SK-N-SH treated with all-trans-retinoic acid at 6 μM for 48 hours (cell line): Measurements from ENCODE around the gene KBTBD13.
A peak's percentile ranks its signal among the peaks of the same experiment; 100 is the strongest.

ENCODE experiments used
- ATAC-seq: fragments of 200-7000 bp; cut with Tn5 transposase; 3 replicates; pipeline ENCODE4 v1.9.1; 2020; ENCODE audit warnings: mild to moderate bottlenecking, moderate library complexity
- ARNTL ChIP-seq: fragments of 450-650 bp; formaldehyde crosslinking; IDR thresholded peaks from 2 replicates; pipeline ENCODE4 v1.5.0; 2020; ENCODE audit warnings: low read depth, mild to moderate bottlenecking, moderate library complexity, borderline replicate concordance
- BACH2 ChIP-seq: fragments of 250-450 bp; sonication (Bioruptor Pico); IDR thresholded peaks from 2 replicates; pipeline ENCODE4 v1.9.0; 2021; ENCODE audit warnings: mild to moderate bottlenecking, borderline replicate concordance
- CSDC2 ChIP-seq: fragments of 250-450 bp; sonication (Bioruptor Pico); IDR thresholded peaks from 2 replicates; pipeline ENCODE4 v1.5.0; 2020; ENCODE audit warnings: mild to moderate bottlenecking, moderate library complexity
- ESRRG ChIP-seq: fragments of 250-450 bp; sonication (Bioruptor Pico); IDR thresholded peaks from 2 replicates; pipeline ENCODE4 v1.6.1; 2021; ENCODE audit warnings: mild to moderate bottlenecking
- GLIS3 ChIP-seq: fragments of 250-450 bp; sonication (Bioruptor Pico); IDR thresholded peaks from 2 replicates; pipeline ENCODE4 v1.5.0; 2020; ENCODE audit warnings: mild to moderate bottlenecking, moderate library complexity
- ISL1 ChIP-seq: fragments of 250-450 bp; sonication (Bioruptor Pico); IDR thresholded peaks from 2 replicates; pipeline ENCODE4 v2.1.2; 2022; ENCODE audit warnings: mild to moderate bottlenecking, moderate library complexity
- PPARA ChIP-seq: fragments of 250-450 bp; sonication (Bioruptor Pico); IDR thresholded peaks from 2 replicates; pipeline ENCODE4 v1.5.0; 2020; ENCODE audit warnings: mild to moderate bottlenecking, borderline replicate concordance
- RARB ChIP-seq: fragments of 250-450 bp; sonication (Bioruptor Pico); IDR thresholded peaks from 2 replicates; pipeline ENCODE4 v1.8.0; 2021; ENCODE audit warnings: mild to moderate bottlenecking, moderate library complexity
- SNAI2 ChIP-seq: fragments of 250-450 bp; sonication (Bioruptor Pico); IDR thresholded peaks from 2 replicates; pipeline ENCODE4 v1.5.0; 2020; ENCODE audit warnings: mild to moderate bottlenecking, moderate library complexity
- TCF4 ChIP-seq: fragments of 250-450 bp; sonication (Bioruptor Pico); IDR thresholded peaks from 2 replicates; pipeline ENCODE4 v1.8.0; 2021; ENCODE audit warnings: mild to moderate bottlenecking, moderate library complexity, borderline replicate concordance
- TOX ChIP-seq: fragments of 250-450 bp; sonication (Bioruptor Pico); IDR thresholded peaks from 2 replicates; pipeline ENCODE4 v1.8.0; 2021; ENCODE audit warnings: mild to moderate bottlenecking, moderate library complexity, borderline replicate concordance
- ZC3H10 ChIP-seq: fragments of 250-450 bp; sonication (Bioruptor Pico); IDR thresholded peaks from 2 replicates; pipeline ENCODE4 v1.5.1; 2021; ENCODE audit warnings: mild to moderate bottlenecking, moderate library complexity
- ZFP30 ChIP-seq: fragments of 450-650 bp; formaldehyde crosslinking; IDR thresholded peaks from 2 replicates; pipeline ENCODE4 v1.5.0; 2022; ENCODE audit warnings: mild to moderate bottlenecking, moderate library complexity
- ZNF565 ChIP-seq: fragments of 450-650 bp; formaldehyde crosslinking; conservative IDR thresholded peaks from 2 replicates; pipeline ENCODE4 v1.5.0; 2020; ENCODE audit warnings: low read depth, mild to moderate bottlenecking, moderate library complexity
- ZNF70 ChIP-seq: fragments of 450-650 bp; formaldehyde crosslinking; IDR thresholded peaks from 2 replicates; pipeline ENCODE4 v1.5.0; 2020; ENCODE audit warnings: mild to moderate bottlenecking, moderate library complexity
- ZNF8 ChIP-seq: fragments of 450-650 bp; formaldehyde crosslinking; IDR thresholded peaks from 2 replicates; pipeline ENCODE4 v1.5.0; 2020; ENCODE audit warnings: mild to moderate bottlenecking, moderate library complexity
- TF ChIP-seq, protein P1 (sequence below): fragments of 250-450 bp; sonication (Bioruptor Pico); IDR thresholded peaks from 2 replicates; pipeline ENCODE4 v1.5.1; 2020; ENCODE audit warnings: low read depth, mild to moderate bottlenecking, moderate library complexity
- TF ChIP-seq, protein P2 (sequence below): fragments of 250-450 bp; sonication (Bioruptor Pico); IDR thresholded peaks from 2 replicates; pipeline ENCODE4 v1.5.1; 2021; ENCODE audit warnings: mild to moderate bottlenecking, moderate library complexity
- TF ChIP-seq, protein P3 (sequence below): fragments of 250-450 bp; sonication (Bioruptor Pico); IDR thresholded peaks from 2 replicates; pipeline ENCODE4 v1.8.0; 2021; ENCODE audit warnings: low read depth, mild to moderate bottlenecking, moderate library complexity, borderline replicate concordance
- TF ChIP-seq, protein P4 (sequence below): fragments of 250-450 bp; sonication (Bioruptor Pico); IDR thresholded peaks from 2 replicates; pipeline ENCODE4 v1.5.0; 2020; ENCODE audit warnings: mild to moderate bottlenecking, moderate library complexity

Gene KBTBD13

DNA sequence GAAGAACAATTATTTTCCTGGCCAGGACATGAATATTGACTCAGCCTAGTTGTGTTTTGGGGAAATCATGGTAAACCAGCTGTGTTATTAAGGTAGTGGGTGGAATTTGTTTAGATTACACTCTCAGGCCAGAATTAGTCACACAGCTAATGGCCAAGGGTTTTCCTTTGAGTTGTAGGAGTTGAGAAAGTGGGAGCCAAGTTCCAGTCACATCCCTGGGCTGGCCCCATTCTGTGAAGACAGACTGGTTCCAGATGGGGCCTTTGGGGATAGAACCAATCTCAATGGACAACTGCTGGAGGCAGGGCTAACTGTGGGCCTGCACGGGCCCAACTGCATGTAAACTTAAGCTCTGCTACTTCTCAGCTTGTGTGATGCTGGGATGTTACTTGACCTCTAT is 7.4 kb upstream of the KBTBD13 start:
- TF ChIP-seq RARB (CRISPR knock-in tag), result no peak
- TF ChIP-seq CSDC2 (CRISPR knock-in tag), result no peak
- TF ChIP-seq ZC3H10 (CRISPR knock-in tag), result no peak
- TF ChIP-seq ESRRG (CRISPR knock-in tag), result no peak
- TF ChIP-seq, protein P1, sequence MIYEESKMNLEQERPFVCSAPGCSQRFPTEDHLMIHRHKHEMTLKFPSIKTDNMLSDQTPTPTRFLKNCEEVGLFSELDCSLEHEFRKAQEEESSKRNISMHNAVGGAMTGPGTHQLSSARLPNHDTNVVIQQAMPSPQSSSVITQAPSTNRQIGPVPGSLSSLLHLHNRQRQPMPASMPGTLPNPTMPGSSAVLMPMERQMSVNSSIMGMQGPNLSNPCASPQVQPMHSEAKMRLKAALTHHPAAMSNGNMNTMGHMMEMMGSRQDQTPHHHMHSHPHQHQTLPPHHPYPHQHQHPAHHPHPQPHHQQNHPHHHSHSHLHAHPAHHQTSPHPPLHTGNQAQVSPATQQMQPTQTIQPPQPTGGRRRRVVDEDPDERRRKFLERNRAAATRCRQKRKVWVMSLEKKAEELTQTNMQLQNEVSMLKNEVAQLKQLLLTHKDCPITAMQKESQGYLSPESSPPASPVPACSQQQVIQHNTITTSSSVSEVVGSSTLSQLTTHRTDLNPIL (CRISPR knock-in tag), result no peak
- TF ChIP-seq GLIS3, result no peak
- TF ChIP-seq ZFP30 (CRISPR knock-in tag), result no peak
- TF ChIP-seq ISL1, result no peak
- TF ChIP-seq ZNF565 (CRISPR knock-in tag), result no peak
- ATAC-seq, result no peak

DNA sequence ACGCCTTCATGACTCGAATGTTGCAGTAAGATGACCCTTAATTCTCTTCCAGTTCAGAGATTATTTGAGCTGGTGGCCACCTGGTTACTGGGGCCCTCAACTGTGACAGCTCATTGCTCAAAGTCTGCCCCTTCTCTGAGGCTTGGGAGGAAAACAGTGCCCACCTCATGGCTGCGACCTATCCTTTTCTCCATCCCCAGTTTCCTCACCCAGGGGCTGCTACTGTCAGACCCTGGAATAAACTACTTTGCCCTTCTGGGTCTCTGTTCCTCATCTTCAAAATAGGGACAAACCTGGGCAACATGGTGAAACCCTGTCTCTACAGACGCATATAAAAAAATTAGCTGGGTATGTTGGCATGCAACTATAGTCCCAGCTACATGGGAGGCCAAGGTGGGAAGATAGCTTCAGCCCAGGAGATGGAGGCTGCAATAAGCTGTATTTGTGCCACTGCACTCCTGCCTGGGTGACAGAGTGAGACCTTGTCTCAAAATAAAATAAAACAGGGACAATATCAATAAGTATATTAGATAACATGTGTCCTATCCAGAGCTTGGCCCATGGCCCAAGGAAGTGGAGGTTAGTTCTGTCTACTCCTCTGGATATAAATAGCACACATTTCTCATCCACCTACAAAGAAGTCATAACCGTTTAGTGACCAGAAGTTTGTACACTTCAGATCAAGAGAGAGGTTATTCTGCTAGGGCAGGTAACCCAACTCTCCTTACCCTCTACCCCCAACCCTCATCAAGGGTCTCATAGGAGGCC is 6.6 kb upstream of the KBTBD13 start:
- ATAC-seq, result no peak
- TF ChIP-seq ZFP30 (CRISPR knock-in tag) (no peak), SNAI2 (no peak), TOX (no peak), ISL1 (no peak), ZNF8 (no peak), PPARA (CRISPR knock-in tag) (no peak)
- TF ChIP-seq, all 23 proteins: peak for 0

DNA sequence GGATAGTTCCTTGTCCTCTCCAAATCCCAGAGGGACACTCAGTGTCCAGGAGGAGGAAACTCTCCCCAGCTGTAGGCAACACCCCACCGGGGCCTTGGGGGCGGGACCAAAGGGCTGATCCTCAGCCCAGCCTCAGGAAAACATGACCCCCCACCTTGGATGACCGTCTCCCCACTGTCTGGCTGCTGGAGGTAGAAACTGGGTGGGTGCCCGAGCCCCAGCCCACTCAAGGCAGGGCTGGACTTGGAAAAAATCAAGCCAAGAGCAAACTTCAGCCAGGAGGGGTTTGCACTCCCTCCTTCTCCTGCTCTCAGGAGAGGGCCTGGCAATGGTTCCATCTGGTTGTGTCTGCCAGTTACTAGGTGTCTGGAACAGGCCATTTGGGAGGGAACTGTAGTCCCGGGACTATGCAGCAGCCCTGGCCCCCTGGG is 5.2 kb upstream of the KBTBD13 start:
- TF ChIP-seq CSDC2 (CRISPR knock-in tag) (no peak), RARB (CRISPR knock-in tag) (no peak), ZNF565 (CRISPR knock-in tag) (no peak), GLIS3 (no peak), PPARA (CRISPR knock-in tag) (no peak), TCF4 (CRISPR knock-in tag) (no peak), ZFP30 (CRISPR knock-in tag) (no peak), TOX (no peak), ARNTL (no peak), SNAI2 (no peak), ZNF70 (CRISPR knock-in tag) (no peak)
- TF ChIP-seq, protein P2, sequence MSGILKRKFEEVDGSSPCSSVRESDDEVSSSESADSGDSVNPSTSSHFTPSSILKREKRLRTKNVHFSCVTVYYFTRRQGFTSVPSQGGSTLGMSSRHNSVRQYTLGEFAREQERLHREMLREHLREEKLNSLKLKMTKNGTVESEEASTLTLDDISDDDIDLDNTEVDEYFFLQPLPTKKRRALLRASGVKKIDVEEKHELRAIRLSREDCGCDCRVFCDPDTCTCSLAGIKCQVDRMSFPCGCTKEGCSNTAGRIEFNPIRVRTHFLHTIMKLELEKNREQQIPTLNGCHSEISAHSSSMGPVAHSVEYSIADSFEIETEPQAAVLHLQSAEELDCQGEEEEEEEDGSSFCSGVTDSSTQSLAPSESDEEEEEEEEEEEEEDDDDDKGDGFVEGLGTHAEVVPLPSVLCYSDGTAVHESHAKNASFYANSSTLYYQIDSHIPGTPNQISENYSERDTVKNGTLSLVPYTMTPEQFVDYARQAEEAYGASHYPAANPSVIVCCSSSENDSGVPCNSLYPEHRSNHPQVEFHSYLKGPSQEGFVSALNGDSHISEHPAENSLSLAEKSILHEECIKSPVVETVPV (CRISPR knock-in tag), result no peak
- TF ChIP-seq, protein P1 (CRISPR knock-in tag), result no peak
- TF ChIP-seq, protein P3, sequence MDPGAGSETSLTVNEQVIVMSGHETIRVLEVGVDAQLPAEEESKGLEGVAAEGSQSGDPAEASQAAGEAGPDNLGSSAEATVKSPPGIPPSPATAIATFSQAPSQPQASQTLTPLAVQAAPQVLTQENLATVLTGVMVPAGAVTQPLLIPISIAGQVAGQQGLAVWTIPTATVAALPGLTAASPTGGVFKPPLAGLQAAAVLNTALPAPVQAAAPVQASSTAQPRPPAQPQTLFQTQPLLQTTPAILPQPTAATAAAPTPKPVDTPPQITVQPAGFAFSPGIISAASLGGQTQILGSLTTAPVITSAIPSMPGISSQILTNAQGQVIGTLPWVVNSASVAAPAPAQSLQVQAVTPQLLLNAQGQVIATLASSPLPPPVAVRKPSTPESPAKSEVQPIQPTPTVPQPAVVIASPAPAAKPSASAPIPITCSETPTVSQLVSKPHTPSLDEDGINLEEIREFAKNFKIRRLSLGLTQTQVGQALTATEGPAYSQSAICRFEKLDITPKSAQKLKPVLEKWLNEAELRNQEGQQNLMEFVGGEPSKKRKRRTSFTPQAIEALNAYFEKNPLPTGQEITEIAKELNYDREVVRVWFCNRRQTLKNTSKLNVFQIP, result no peak
- TF ChIP-seq, protein P4, sequence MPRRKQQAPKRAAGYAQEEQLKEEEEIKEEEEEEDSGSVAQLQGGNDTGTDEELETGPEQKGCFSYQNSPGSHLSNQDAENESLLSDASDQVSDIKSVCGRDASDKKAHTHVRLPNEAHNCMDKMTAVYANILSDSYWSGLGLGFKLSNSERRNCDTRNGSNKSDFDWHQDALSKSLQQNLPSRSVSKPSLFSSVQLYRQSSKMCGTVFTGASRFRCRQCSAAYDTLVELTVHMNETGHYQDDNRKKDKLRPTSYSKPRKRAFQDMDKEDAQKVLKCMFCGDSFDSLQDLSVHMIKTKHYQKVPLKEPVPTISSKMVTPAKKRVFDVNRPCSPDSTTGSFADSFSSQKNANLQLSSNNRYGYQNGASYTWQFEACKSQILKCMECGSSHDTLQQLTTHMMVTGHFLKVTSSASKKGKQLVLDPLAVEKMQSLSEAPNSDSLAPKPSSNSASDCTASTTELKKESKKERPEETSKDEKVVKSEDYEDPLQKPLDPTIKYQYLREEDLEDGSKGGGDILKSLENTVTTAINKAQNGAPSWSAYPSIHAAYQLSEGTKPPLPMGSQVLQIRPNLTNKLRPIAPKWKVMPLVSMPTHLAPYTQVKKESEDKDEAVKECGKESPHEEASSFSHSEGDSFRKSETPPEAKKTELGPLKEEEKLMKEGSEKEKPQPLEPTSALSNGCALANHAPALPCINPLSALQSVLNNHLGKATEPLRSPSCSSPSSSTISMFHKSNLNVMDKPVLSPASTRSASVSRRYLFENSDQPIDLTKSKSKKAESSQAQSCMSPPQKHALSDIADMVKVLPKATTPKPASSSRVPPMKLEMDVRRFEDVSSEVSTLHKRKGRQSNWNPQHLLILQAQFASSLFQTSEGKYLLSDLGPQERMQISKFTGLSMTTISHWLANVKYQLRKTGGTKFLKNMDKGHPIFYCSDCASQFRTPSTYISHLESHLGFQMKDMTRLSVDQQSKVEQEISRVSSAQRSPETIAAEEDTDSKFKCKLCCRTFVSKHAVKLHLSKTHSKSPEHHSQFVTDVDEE (CRISPR knock-in tag), result no peak
- ATAC-seq, result peak; percentile 35; the same call in 2 of the 3 replicates

DNA sequence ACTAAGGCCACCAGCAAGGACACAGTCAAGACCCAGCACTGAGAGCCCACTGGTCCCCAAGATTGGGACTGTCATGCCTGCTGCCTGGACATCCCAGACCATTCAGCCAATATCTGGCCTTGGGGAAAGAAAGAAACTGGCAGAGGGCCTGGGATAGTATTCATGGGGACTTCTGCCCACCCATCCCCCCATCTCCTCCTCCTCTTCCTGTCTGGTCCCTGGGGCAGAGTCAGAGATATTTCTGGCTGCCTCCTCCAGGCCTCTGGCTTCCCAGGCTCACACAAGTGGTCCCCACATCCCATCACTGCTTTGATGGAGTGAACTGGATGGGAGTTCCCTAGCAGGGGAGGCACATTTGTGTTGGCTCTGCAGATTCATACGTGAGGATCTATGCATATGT is 4.5 kb upstream of the KBTBD13 start:
- ATAC-seq, result no peak
- TF ChIP-seq BACH2 (CRISPR knock-in tag), result no peak
- TF ChIP-seq, protein P3, result no peak
- TF ChIP-seq, protein P2 (CRISPR knock-in tag), result no peak
- TF ChIP-seq, protein P4 (CRISPR knock-in tag), result no peak
- TF ChIP-seq CSDC2 (CRISPR knock-in tag), result no peak
- no peak for TF ChIP-seq PPARA (CRISPR knock-in tag)
- TF ChIP-seq ZFP30 (CRISPR knock-in tag), result no peak
